ENCODE data around the gene NRP1.

- TF ChIP-seq POLR2AphosphoS5 (IDR thresholded peaks at IDR 0.05): no peak
- TF ChIP-seq, protein P1, sequence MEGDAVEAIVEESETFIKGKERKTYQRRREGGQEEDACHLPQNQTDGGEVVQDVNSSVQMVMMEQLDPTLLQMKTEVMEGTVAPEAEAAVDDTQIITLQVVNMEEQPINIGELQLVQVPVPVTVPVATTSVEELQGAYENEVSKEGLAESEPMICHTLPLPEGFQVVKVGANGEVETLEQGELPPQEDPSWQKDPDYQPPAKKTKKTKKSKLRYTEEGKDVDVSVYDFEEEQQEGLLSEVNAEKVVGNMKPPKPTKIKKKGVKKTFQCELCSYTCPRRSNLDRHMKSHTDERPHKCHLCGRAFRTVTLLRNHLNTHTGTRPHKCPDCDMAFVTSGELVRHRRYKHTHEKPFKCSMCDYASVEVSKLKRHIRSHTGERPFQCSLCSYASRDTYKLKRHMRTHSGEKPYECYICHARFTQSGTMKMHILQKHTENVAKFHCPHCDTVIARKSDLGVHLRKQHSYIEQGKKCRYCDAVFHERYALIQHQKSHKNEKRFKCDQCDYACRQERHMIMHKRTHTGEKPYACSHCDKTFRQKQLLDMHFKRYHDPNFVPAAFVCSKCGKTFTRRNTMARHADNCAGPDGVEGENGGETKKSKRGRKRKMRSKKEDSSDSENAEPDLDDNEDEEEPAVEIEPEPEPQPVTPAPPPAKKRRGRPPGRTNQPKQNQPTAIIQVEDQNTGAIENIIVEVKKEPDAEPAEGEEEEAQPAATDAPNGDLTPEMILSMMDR (IDR thresholded peaks at IDR 0.05 in 8 of 11, conservative IDR thresholded peaks at IDR 0.05 in 3 of 11): no peak
These were observed 63.5 kb downstream of the NRP1 start for GRCh38 chr10:33270971-33271370.

All from spleen (tissue), 7 donors.